Activated B cell treated with CpG ODN at 0.5 μM for 24 hours (primary cell): Measurements from ENCODE around the gene DUSP6. TPM values are rescaled to one million over a fixed set of nuclear protein-coding genes. Genes with fewer than 3 reads are reported as not detected.

ENCODE experiments used
- ATAC-seq: fragments of 200-7000 bp; cut with Tn5 transposase; one replicate; pipeline ENCODE4 v1.10.0; 2021; ENCODE audit warnings: low read depth, mild to moderate bottlenecking, moderate library complexity
- CTCF ChIA-PET: fragments of 350-600 bp; sonication (Branson Sonifier 250); formaldehyde crosslinking; loops from one replicate; lab custom pipeline; 2021; ENCODE audit warnings: antibody characterized with exemption; lab: Charles Lee
- POLR2A ChIA-PET: fragments of 350-600 bp; sonication (Branson Sonifier 250); formaldehyde crosslinking; loops from one replicate; lab custom pipeline; 2021; ENCODE audit warnings: antibody characterized with exemption; lab: Charles Lee
- DNase-seq: peaks from one replicate; pipeline ENCODE4 v3.0.0; 2022
- H3K27ac Mint-ChIP-seq: one replicate; pipeline ENCODE4 v1.8.0; 2020; ENCODE audit warnings: mixed read lengths
- H3K27me3 Mint-ChIP-seq: one replicate; pipeline ENCODE4 v1.8.0; 2021; ENCODE audit warnings: mixed read lengths
- H3K36me3 Mint-ChIP-seq: one replicate; pipeline ENCODE4 v1.8.0; 2021; ENCODE audit warnings: low read depth, mixed read lengths
- H3K4me1 Mint-ChIP-seq: one replicate; pipeline ENCODE4 v1.8.0; 2021; ENCODE audit warnings: mixed read lengths
- H3K4me3 Mint-ChIP-seq: one replicate; pipeline ENCODE4 v1.8.0; 2020; ENCODE audit warnings: mild to moderate bottlenecking, mixed read lengths
- H3K9me3 Mint-ChIP-seq: one replicate; pipeline ENCODE4 v1.8.0; 2020; ENCODE audit warnings: mixed read lengths
- CTCF ChIP-seq: fragments of 200-600 bp; IDR thresholded peaks from one replicate; pipeline ENCODE4 v1.8.0; 2022; ENCODE audit warnings: antibody characterized with exemption, mild to moderate bottlenecking
- intact Hi-C: fragments of 100-400 bp; cut with micrococcal nuclease; formaldehyde crosslinking; loops from one replicate; pipeline ENCODE4 v1.15.1; 2024
- total RNA-seq: library from RNA; stranded (reverse); gene quantifications from 2 replicates; pipeline ENCODE4 v1.2.3, GENCODE V29; 2022

Gene DUSP6
- total RNA-seq, 1 donor from 2014 or later = 1.6 TPM

GRCh38 chr12:89350260-89350629, 2.1 kb downstream of the DUSP6 start:
- ATAC-seq (no peak), DNase-seq (no peak)
- CTCF ChIA-PET = no interaction called here
- Mint-ChIP-seq H3K4me1 (peaks cover 81% of the 10 kb centered on the region), H3K27ac (peak overlapping the region; percentile 82), H3K36me3 (peaks cover 8% of the 10 kb centered on the region), H3K27me3 (no peaks in the 10 kb centered on the region), H3K4me3 (peak overlapping the region; percentile 84), H3K9me3 (no peaks in the 10 kb centered on the region)
- no peak for TF ChIP-seq CTCF
- intact Hi-C loops = loop anchor here (2.0 to 10.0 kb wide), 5 partner anchors 113 to 1208 kb away; partner anchors contain the start of genes ATP2B1, CEP290 and TMTC3
- POLR2A ChIA-PET = no interaction called here

- ATAC-seq = no peak
- TF ChIP-seq CTCF = no peak
- peak overlapping the region; percentile 84 for H3K4me3 Mint-ChIP-seq
- H3K9me3 Mint-ChIP-seq = no peaks in the 10 kb centered on the region
- intact Hi-C loops = loop anchor here (2.0 to 10.0 kb wide), 6 partner anchors 113 to 1208 kb away; partner anchors contain the start of genes ATP2B1, CEP290 and TMTC3
- peaks cover 79% of the 10 kb centered on the region for H3K4me1 Mint-ChIP-seq
- H3K27ac Mint-ChIP-seq = peak overlapping the region; percentile 43
- ChIA-PET POLR2A (no interaction called here), CTCF (interaction anchor here (0.6 to 1.6 kb wide), 2 partner anchors 8 to 298 kb away, joined by 3 read pairs; no protein-coding TSS in a partner anchor)
- H3K36me3 Mint-ChIP-seq = peaks cover 8% of the 10 kb centered on the region
- no peak for DNase-seq
- no peaks in the 10 kb centered on the region for H3K27me3 Mint-ChIP-seq
Measured at GRCh38 chr12:89349814-89350213, 2.5 kb downstream of the DUSP6 start.

DNA sequence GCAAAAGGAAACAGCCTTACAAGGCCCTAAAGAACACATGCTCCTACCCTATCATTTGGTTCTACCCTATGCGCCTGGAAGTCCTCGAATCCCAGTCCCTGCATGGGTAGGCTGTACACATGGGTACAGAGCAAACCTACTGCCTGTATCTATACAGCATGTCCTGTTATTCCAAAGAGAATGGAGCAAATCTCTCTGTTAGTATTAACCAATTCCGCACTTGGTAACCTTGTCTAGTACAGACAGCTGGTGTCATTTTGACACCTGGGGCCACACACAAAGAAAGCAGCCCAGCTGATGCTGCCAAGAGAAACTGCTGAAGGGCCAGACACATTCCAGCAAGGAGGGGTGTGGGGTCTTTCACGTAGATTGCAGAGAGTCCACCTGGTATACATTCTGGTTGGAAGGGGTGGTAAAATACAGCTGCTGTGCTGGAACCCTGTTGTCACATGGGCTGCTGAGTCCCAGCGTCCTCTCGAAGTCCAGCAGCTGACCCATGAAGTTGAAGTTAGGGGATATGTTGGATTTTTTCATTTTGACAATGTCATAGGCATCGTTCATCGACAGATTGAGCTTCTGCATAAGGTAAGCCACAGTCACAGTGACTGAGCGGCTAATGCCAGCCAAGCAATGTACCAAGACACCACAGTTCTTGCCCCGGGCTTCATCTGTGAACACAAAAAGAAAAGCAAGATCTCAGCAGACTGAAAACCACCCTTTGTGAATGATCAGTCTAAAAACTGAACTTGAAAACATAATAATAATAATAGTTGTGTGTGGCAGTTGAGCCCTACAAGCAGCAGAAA, 3.2 kb downstream of the DUSP6 start:
- CTCF ChIA-PET = interaction anchor here (0.6 to 1.6 kb wide), 2 partner anchors 9 to 297 kb away, joined by 3 read pairs; no protein-coding TSS in a partner anchor
- peak overlapping the region; percentile 43 for H3K27ac Mint-ChIP-seq

DNA sequence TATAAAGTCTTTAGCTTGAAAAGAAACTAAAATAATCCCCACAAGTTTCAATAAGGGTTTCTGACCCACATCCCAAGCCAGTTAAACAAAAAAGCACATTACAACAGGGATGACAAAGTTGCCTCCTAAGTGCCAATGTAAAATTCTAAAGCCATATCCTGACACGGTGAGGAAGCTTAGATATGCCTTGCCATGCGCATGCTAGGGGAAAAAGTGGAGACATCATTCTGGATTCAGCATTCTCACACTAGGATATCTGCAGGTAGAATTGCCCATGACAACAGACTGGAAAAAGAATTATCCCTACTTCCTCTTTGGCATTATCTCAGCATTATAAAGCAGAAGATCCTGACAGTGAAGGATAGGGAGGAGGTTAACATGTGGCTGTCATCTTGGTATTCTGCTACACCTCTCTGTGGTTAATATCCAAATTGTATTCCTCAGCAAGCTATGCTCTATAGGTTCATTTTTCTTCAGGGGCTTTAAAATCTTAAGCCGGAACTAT, 4.9 kb downstream of the DUSP6 start:
- H3K27me3 Mint-ChIP-seq = no peaks in the 10 kb centered on the region
- H3K4me3 Mint-ChIP-seq = no peak overlapping the region
- no peak for DNase-seq
- peaks cover 8% of the 10 kb centered on the region for H3K36me3 Mint-ChIP-seq
- ATAC-seq = no peak
- intact Hi-C loops = loop anchor here (10.0 kb wide), 1 partner anchor 317 kb away; no protein-coding TSS in a partner anchor
- TF ChIP-seq CTCF = no peak
- ChIA-PET CTCF (no interaction called here), POLR2A (interaction anchor here (1.2 kb wide), 1 partner anchor 178 kb away, joined by 3 read pairs; the partner anchor contains the start of gene GALNT4)
- peaks cover 70% of the 10 kb centered on the region for H3K4me1 Mint-ChIP-seq
- no peaks in the 10 kb centered on the region for H3K9me3 Mint-ChIP-seq
- H3K27ac Mint-ChIP-seq = peak overlapping the region; percentile 37

More for the DNA sequence above, 3.2 kb downstream of the DUSP6 start:
- H3K9me3 Mint-ChIP-seq = no peaks in the 10 kb centered on the region
- intact Hi-C loops = loop anchor here (10.0 kb wide), 1 partner anchor 316 kb away; no protein-coding TSS in a partner anchor
- ATAC-seq = no peak
- H3K4me1 Mint-ChIP-seq = peaks cover 74% of the 10 kb centered on the region
- TF ChIP-seq CTCF = no peak
- no peak for DNase-seq
- H3K36me3 Mint-ChIP-seq = peaks cover 8% of the 10 kb centered on the region
- POLR2A ChIA-PET = no interaction called here
- no peaks in the 10 kb centered on the region for H3K27me3 Mint-ChIP-seq
- H3K4me3 Mint-ChIP-seq = peak overlapping the region; percentile 84
